SJCRH30 (cell line): Measurements from ENCODE around the gene CHIA. TPM values are rescaled to one million over a fixed set of nuclear protein-coding genes. Genes with fewer than 3 reads are reported as not detected.

Source experiments
- DNase-seq, 2 experiments: peaks; one replicate each; pipeline ENCODE4 v3.0.0-alpha.2; 2015 to 2020
- H3K27ac ChIP-seq: fragments of 250-450 bp; sonication (Bioruptor Pico); 2 replicates; pipeline ENCODE4 v1.5.1; 2020; ENCODE audit warnings: mild to moderate bottlenecking, moderate library complexity
- H3K27me3 ChIP-seq: fragments of 250-450 bp; sonication (Bioruptor Pico); 2 replicates; pipeline ENCODE4 v1.5.1; 2020; ENCODE audit warnings: mild to moderate bottlenecking, moderate library complexity
- H3K36me3 ChIP-seq: fragments of 250-450 bp; sonication (Bioruptor Pico); 2 replicates; pipeline ENCODE4 v1.5.1; 2020; ENCODE audit warnings: mild to moderate bottlenecking, moderate library complexity
- H3K4me1 ChIP-seq: fragments of 250-450 bp; sonication (Bioruptor Pico); 2 replicates; pipeline ENCODE4 v1.5.1; 2020; ENCODE audit warnings: mild to moderate bottlenecking, moderate library complexity
- H3K4me3 ChIP-seq: fragments of 250-450 bp; sonication (Bioruptor Pico); 2 replicates; pipeline ENCODE4 v1.5.1; 2020; ENCODE audit warnings: mild to moderate bottlenecking, moderate library complexity
- H3K9me3 ChIP-seq: fragments of 250-450 bp; sonication (Bioruptor Pico); replicated peaks from 2 replicates; pipeline ENCODE4 v1.5.1; 2020; ENCODE audit warnings: mild to moderate bottlenecking, moderate library complexity
- total RNA-seq: library from RNA; depleted of rRNA; stranded (reverse); fragments of >200 nt; shearing (Covaris generic); gene quantifications from 2 replicates; pipeline ENCODE4 v1.2.3, GENCODE V29; 2014; rRNA removed

Gene CHIA
- total RNA-seq, 1 experiment from 2014 or later, result not detected

DNA sequence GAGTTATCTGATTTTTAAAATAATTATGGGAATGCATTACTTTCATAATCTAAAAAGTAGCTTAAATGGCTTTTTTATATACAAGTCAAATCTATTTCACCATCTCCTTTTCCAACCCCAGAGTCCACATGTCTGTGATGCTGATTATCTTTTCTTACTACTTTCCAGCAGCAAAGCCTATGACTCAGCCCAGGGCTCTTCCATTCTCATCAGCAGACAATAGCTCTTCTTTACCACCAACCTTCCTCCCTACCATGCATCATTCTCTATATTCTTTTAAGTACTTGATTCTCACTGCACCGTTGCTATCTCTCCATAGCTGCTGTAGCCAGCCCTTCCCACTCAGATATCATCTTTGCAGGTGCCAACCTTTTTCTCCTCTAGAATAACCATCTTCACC is 75.6 kb downstream of the CHIA start:
- Histone ChIP-seq H3K27ac (no peak overlapping the region), H3K4me3 (no peak overlapping the region)
- DNase-seq, result no peak

GRCh38 chr1:111369177-111369576 is 78.5 kb downstream of the CHIA start:
- Histone ChIP-seq H3K36me3 (no peaks in the 10 kb centered on the region), H3K27ac (no peak overlapping the region), H3K4me3 (no peak overlapping the region), H3K9me3 (no peaks in the 10 kb centered on the region), H3K4me1 (peaks cover 7% of the 10 kb centered on the region; the same call in 1 of the 2 replicates), H3K27me3 (peaks cover 3% of the 10 kb centered on the region; the same call in 1 of the 2 replicates)
- DNase-seq, result peak in 1 of 2 experiments; percentile 7

More for the DNA sequence above, 75.6 kb downstream of the CHIA start:
- Histone ChIP-seq H3K27me3 (peaks cover 5% of the 10 kb centered on the region; the same call in 1 of the 2 replicates), H3K4me1 (peaks cover 11% of the 10 kb centered on the region), H3K9me3 (no peaks in the 10 kb centered on the region), H3K36me3 (no peaks in the 10 kb centered on the region)

DNA sequence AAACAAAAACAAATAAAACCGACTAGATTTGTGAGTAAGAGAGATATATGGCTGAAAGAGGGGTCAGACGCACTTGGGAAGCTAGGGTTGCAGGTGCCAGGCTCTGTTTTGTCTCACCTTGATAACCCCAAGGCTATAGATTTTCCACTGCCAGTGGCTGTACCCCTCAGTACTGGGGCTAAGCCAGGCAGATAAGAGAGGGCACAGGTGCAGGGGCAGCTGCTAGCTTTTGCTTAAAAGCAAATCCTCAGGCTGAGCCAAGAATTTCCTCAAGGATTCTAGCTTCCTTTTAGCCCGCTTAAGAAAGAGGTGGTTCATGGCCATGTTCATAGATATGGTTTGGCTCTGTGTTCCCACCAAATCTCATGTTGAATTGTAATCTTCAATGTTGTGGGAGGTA is 79.0 kb downstream of the CHIA start:
- Histone ChIP-seq H3K36me3 (no peaks in the 10 kb centered on the region), H3K27ac (no peak overlapping the region), H3K9me3 (no peaks in the 10 kb centered on the region), H3K4me1 (peaks cover 3% of the 10 kb centered on the region; the same call in 1 of the 2 replicates), H3K27me3 (no peaks in the 10 kb centered on the region), H3K4me3 (no peak overlapping the region)
- no peak for DNase-seq

Other genes starting within 250 kb of the CHIA start
- gene DRAM2, start 150.8 kb upstream of the CHIA start, total RNA-seq, result 47.3 and 56.1 TPM in 2 replicates
- 31.0 and 39.4 TPM in 2 replicates for gene CEPT1, start 150.6 kb upstream of the CHIA start, total RNA-seq
- gene DENND2D, start 90.2 kb upstream of the CHIA start, total RNA-seq, result not detected in 2 replicates
- 0.53 and 1.6 TPM in 2 replicates for gene CHI3L2, start 63.1 kb upstream of the CHIA start, total RNA-seq
- 0.66 and 1.8 TPM in 2 replicates for gene OVGP1, start 136.9 kb downstream of the CHIA start, total RNA-seq
- gene WDR77, start 158.4 kb downstream of the CHIA start, total RNA-seq, result 79.8 and 80.9 TPM in 2 replicates
- 527 and 545 TPM in 2 replicates for gene ATP5PB, start 158.6 kb downstream of the CHIA start, total RNA-seq
- gene C1orf162, start 183.1 kb downstream of the CHIA start, total RNA-seq, result 0.13 and 0.24 TPM in 2 replicates
- gene ADORA3, start 212.8 kb downstream of the CHIA start, total RNA-seq, result 0.10 TPM in 1 of 2 replicates, not detected in the other
- gene TMIGD3, start 212.8 kb downstream of the CHIA start, total RNA-seq, result not detected in 2 replicates